HG03442 (cell line): ENCODE measurements around the gene MBLAC1.

ENCODE experiments used
- ATAC-seq: cut with Tn5 transposase; IDR thresholded peaks from one replicate; pipeline ENCODE4 v1.9.1; 2021; ENCODE audit warnings: mild to moderate bottlenecking, moderate library complexity; ENCODE audit not compliant: unreplicated experiment

The MBLAC1 gene

DNA sequence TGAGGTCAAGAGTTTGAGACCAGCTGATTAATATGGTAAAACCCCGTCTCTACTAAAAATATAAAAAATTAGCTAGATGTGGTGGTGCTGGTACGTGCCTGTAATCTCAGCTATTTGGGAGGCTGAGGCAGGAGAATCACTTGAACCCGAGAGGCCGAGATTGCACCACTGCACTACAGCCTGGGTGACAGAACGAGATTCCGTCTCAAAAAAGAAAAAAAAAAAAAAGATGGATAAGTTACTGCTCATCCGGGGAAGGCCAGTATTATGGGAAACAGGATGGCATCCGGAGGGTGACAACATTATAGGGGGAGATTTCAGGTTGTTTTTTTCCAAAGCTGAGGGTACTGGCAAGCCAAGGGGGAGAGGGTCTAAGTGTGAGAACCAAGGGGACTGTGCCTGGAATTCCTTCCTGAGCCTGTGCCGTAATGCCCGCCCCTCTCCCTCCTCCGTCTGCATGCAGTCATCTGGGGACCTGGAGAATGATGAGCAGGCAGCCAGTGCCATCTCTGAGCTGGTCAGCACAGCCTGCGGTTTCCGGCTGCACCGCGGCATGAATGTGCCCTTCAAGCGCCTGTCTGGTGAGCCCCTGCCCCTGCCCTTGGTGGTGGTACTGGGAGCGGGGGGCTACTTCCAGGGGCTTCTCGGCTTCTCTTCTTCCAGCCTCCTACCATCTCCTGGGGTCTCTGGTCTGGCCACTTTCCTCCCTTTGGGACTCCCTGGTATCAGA lies 26.3 kb downstream of the MBLAC1 start:
- no peak for ATAC-seq

DNA sequence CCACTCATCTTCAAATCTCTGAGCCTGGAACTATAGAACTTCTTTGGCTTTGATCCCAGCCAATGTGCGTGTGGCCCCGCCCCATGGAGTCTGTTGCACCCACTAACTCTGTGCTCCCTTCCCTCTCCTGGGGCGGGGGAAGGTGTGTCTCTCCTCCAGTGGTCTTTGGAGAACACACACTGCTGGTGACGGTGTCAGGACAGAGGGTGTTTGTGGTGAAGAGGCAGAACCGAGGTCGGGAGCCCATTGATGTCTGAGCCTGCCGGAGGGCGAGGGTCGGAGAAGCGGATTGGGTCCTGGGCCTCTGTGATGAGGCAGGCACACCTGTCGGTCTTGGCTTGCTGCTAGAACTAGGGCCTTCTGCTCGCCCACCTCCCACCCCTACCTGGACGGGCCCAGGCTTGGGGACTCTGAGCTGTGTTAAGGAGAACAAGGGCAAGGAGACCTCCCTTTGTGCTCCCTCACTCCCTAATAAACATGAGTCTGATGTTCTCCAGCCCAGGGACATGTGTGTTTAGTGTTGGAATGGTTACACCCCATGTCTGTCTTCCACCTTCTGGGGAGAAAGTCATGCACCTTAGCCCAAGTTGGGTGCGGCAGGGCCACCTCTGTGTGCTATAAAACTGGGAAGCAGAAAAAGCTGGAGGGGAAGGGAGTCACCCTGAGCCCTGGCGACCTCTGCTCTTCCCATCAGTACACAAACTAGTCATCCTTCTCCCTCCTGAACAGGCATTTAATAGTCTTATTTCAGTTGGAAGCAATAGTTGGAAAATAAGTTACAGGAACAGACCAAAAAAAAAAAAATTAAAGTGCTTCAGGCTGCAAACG lies 27.2 kb downstream of the MBLAC1 start:
- no peak for ATAC-seq

DNA sequence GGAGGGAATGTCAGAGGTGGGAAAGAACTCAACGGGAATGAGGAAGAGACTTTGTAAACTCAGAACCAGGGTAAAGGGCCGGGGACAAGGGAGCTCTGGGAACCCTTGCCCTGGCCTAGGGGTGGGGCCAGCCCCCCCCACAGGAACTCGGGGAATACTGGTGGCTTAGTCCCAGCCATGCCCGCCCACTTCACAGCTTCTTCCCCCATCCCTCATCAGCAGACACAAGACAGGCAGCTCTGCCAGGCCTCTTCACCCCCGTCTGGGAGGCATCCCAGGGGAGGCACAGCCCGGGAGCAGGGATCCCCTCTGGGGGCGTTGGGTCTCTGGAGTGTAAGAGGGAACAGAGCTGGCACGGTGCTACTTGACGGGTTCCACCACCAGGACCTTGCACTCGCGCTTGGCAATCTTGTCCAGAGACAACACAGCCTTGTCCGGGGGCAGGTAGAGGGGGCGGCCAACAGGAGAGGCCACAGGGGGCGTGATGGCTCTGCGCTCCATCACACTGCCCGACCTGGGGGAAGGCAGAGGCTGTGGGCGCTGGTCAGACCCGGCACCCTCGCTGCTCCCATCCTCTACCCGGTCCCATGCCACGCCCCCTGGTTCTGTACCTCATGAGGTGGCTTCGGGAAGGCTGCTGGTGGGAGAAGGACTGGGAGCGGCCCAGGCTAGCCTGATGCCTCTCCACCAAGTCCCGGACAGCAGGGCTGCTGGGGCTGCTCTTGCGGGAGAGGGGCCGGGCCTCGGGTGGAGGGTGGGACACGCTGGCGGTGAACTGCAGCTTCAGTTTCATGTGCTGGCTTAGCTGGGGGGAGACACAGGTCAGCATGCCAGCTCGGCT lies 28.1 kb downstream of the MBLAC1 start:
- no peak for ATAC-seq

DNA sequence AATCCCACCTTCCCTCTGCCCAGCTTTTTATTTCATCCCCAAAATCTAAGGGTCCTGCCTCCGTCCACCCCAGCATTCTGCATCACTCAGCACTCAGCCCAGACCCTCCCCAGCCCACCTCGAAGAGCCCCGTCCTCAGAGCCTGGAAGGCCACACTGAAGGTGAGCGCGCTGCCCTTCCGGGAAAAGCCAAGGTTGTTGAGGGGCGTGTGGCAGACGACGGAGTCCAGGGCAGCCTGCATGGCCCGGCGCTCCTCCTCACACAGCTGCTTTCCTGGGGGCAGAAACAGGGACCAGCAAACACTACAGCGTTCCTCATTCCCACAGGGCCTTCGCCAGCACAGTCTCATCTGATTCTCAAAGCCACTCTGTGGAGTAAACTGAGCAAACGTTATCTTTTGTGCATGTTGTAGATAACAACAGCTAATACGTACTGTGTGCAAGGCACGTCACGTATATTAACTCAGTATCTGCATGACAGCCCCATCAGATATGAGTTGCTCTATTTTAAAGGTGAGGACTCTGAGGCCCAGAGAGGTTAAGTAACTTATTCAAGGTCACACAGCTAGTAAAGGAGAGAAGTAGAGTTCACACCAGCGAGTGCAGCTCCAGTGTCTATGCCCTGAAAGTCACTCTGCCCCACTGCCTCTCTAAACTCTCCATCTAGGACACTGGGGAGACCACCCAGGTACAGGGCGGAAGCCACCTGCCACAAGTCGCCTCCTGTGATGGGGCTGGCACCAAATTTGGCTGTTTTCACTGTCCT lies 29.0 kb downstream of the MBLAC1 start:
- no peak for ATAC-seq

DNA sequence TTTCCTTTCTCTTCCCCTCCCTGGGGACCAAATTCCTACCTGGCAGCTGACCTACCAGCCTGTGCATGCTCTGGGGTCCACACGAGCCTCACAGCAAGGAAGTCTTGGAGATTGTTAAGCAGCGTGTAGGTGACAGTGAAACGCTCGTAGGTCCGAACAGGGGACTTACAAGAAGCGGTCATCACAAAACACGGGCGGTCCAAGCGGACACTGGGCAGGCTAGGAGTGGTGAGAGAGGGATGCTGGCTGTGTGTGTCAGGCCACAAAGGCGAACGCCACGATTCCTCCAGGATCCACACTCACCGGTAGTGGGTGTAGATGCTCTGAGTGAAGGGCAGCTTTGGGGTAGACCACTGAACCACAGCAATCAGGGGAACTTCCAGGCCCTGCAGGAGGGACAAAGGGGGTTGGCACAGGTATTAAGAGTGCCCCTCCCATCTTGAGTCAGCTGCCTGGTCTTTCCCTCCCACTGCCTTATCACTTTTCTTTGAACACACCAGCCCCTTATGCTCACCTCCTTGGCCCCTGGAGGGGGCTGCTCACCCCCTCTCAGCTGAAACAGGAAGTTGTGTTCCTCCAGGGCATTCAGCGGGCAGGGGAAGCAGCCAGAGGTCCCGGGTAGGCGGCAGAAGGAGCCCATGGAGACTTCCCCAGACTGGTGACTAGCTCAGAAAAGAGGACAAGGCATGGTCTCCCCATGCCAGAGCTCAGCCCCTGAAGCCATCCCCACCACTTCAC lies 29.7 kb downstream of the MBLAC1 start:
- ATAC-seq: no peak

DNA sequence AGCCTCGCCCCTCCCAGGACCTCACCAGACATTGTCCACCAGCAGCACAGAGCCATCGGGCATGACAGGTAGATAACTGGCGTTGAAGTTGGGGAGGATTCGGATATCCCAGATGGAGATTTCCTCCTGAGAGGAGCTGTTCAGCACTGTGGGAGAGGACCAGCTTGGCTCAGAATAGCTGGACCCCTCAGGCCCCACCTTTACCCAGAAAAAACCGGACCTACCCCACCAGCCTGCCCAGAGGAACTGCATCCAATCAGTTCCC lies 30.2 kb downstream of the MBLAC1 start:
- ATAC-seq: no peak

DNA sequence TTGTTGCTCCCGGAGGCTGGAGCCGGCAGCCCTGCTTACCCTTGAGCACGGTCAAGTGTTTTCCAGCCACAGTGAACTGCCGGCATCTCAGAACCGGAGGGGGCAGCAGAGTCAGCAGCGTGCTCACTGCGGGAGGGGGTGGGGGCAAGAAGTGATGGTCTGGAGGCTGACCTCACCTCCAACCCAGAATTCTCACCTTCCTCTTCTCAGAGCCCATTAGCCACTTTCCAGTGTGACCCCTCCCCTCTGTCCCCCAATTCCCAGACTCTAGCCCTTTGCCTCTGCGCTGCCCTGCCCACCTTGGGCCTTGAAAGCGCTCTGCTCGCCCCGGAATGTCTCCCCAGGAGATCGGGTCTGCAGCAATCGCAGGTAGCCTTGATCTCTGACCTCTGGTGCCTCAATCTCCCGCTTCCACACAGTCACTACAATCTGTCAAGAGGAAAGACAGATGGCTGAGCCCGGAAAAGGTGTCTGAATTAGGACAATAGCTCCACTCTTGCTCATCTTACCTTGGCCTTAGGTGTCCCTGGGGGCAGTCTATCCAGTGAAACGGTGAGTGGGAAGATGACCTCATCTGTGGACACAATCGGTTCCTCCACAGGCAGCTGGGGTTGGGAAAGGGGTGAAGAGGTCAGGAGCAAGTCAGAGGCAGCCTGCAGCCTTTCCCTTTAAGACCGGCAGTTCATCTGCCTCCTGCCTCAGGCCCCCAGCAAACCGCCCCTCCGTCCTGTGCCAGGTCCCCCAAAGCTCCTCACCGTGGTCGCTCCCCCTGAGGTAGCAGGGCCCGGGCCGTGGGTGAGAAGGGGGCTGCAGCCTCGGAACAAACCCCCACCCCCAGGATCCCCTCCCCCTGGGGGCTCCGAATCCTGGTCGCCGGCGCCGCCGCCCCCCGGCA lies 30.8 kb downstream of the MBLAC1 start:
- ATAC-seq: no peak

DNA sequence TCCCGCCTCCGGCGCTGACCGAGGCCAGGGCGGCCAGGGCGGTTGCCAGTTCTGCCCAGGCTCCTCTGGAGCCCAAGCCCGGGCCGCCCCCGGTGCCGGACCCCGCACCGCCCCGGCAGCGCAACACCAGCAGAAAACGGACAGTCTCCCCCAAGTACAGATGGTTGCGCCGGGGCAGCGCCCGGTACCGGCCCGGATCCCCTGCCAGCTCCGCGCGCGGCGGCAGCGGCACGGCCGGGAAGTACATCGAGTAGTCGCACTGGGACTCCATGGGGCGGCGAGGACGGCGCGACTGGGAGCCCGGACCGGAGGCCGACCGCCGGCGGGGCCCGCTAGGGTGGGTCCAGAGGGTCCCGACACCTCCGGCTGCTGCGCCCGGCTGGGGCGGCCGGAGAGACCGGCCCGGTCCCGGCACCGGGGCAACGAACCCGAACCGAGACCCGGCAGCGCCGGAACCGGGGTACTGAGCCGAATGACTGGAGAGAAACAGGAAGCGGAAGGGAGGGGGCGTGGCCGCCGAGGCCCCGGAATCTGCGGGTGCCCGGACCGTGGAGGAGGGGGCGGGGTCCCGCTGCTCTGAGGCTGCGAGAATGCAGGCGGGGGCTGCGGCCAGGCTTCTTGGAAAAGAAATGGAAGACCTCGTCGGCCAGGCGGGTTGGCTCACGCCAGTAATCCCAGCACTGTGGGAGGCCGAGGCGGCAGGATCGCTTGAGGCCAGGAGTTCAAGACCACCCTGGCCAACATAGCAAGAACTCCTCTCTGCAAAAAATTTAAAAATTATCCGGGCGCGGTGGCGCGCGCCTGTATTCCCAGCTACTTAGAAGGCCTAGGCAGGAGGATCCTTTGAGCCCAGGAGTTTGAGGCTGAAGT lies 31.7 kb downstream of the MBLAC1 start, which contains the start of gene TRAPPC14:
TSS of gene TRAPPC14 (minus strand) at position 495 of the 870 bp plus-strand sequence. CDS start at position 271, 224 bp downstream.
- peak; percentile 71 for ATAC-seq

DNA sequence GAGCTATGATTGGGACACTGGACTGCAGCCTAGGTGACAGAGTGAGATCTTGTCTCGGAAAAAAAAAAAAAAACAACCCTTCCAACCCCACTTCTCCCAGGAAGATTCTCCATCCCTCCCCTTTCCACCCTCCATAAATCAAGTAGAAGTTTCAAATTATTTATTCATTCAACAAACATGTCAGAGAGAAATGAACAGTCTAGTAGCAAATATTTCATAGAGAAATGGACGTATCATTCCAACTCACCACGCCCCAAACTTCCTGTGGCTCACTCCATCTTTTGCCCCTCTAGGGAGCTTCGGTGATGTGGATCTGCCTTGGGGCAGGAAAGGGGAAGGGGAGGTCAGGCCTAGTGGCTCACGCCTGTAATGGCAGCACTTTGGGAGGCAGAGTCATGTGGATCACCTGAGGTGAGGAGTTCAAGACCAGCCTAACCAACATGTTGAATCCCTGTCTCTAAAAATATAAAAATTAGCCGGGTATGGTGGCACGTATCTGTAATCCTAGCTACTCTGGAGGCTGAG lies 32.4 kb downstream of the MBLAC1 start:
- no peak for ATAC-seq

DNA sequence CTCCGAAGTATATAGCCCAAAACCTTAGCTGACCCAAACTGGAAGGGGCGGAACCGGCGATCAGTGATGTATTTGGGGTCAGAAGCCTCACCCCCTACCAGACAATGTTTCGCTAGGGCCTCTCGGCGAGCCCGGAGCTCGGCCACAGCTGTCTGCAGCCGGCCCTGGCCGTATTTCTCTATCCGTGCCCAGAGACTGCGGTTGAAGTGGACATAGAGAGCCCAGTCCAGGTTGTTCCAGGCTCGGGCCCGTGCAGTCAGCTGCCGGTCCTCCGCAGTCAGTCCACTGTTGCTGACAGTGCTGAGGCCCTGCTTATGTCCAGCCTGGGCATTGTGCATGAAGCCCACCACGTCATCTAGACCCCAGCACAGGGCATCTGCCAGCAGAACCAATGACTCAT lies 33.3 kb downstream of the MBLAC1 start:
- no peak for ATAC-seq

DNA sequence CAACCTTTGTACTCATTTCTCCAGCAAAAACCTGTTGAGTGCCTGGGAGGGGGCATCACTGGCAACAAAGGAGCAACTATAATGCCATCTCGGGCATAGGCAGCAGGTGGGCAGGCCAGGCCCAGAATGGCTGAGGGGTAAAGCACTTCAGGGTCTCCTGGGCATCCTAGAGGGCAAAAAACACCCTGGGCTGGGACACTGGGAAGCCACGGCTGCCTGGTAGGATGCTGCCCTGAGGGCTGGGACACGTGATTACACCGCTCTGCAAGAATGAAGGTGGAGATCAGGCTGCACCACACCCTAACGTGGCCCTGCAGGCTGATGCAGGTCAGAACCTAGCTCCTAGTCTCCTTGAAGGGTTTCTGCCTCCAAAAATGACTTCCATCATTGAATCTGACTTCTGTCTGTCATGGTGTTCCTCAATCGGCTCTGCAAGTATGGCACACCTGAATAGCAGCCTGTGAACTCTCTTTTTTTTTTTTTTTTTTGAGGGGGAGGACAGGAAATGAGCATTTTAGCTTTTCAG lies 36.3 kb downstream of the MBLAC1 start:
- ATAC-seq: no peak

DNA sequence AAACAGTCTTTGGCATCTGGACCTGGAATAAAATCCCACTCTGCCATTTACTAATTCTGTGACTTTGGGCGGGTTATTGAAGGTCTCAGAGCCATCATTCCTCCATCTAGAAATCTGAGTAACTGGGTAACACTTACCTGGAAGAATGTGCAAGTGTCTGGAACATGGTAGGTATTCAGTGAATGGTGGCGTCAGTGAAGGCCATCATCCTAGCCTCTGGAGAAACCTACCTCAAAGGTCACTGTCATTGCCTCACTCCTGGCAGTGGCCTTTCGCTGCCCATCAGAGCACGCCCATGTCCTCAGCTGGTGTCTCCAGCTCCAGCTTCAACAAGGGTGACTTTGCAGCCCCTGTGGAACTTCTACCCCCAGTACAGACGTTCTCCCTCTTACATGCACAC lies 37.1 kb downstream of the MBLAC1 start:
- ATAC-seq: no peak

DNA sequence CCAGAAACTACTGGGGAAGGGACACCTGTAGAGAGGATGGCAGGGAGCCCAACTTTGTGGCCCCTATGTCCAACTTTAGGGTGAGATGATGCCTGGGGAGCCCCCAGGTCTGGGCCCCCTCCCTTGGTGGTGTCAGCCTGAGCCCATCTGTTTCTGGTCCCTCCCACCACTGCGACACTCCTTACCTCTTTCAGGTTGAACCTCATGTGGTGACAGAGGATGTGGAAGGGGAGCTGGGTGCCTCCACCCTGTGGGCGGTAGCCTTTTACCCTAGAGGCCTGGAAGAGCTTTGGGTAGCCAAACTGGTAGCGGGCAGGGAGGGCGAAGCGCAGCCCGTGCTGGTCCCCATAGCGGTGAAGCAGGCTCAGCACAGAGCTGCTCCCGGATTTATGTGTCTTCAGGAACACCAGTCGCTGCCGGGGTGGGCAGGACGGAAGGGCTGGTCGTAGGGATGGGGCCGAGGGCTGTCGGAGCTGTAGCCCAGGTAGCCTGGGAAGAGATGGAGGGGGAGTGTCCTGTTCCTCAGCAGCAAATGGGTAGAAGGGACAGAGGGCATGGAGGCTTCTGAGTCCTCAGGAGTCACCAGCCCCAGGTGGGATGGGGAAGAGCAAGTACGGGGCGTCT lies 39.7 kb downstream of the MBLAC1 start:
- no peak for ATAC-seq

DNA sequence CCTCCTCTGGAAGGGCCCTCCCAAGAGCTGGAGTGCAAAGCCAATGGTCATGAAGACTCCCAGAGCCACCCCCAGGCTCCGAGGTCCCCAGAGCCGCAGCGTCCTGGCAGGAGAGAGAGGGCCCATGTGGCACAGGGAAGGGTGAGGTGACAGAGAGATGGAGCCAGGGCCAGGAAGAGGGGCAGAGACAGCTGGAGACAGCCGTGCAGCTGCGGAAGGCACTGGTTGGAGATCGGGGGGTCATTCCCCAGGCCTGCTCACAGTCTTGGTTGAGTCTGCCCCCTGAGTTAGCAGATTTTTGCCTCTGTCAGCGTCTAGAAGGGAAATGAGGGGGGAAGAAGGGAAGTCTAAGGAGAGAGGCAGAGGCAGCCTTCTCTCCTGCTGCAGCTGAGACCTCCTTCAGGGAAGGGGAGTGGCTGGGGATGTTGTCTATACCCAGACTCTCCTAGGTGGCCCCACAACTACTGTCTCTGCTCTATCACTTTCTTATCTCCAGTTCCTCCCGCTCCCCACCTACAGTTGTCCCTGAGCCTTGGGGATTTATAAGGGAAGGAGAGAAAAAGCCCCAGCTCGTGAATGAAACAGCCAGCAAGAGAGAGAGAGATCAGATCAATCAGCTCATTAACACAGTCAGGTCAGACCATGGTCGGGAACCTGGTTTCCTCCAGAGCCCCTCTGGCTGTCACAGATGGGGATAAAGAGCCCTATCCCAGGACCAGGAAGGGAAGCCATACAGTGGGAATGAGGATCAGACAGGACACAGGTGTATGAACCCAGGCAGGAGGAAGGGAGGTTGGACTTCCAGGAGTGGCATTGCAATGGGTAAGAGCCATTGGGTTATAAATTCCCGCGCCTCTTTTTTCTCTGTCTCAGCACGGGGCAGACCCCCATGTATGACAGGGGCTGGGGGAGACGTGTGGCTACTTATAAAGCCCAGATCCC lies 40.5 kb downstream of the MBLAC1 start:
- ATAC-seq: no peak

DNA sequence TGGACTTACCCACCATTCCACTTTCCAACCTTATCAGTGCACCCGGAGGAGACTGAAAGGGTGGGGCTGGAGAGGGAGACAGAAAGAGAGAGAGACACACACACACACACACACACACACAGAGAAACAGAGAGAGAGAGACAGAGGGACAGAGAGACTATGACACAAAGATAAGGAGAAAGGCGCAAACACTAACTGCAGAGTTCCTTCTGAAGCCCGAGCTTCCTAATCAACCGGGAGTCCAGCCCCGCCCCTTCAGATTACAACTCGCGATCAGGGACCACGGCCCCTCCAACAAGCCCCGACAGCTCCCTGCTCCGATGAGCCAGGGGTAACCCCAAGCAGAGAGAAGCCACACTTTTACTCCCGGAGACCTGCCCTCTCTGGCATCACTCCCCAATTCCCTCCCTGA lies 41.2 kb downstream of the MBLAC1 start:
- no peak for ATAC-seq
